ENCODE measurements around the gene GALR1.
"Not testable (repeated sequence)": the region's sequence is repeated elsewhere in the genome, so short reads cannot be mapped to it uniquely, and the experiment has no call there.

The GALR1 gene

DNA sequence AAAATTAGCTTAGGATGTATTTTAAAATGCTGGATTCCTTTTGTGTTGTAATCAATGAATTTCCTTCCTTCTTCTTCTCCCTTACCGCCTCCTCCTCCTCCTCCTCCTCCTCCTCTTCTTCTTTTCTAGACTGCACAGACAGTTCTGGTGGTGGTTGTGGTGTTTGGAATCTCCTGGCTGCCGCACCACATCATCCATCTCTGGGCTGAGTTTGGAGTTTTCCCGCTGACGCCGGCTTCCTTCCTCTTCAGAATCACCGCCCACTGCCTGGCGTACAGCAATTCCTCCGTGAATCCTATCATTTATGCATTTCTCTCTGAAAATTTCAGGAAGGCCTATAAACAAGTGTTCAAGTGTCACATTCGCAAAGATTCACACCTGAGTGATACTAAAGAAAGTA, 18.8 kb downstream of the GALR1 start:
- Histone ChIP-seq H3K4me1 (ENCODE audit: insufficient read depth, low read length, poor library complexity, severe bottlenecking) (no peaks in the 10 kb centered on the region), H4K20me1 (ENCODE audit: insufficient read depth, low read length, poor library complexity, severe bottlenecking) (no peaks in the 10 kb centered on the region), H2AFZ (ENCODE audit: low read length) (no peak overlapping the region), H3K4me2 (ENCODE audit: low read depth, low read length, poor library complexity, severe bottlenecking) (no peak overlapping the region), H3K9me2 (replicated peaks; ENCODE audit: low read depth, low read length) (no peaks in the 10 kb centered on the region), H3K4me3 (ENCODE audit: low read length, poor library complexity, severe bottlenecking) (no peak overlapping the region), H3F3A (ENCODE audit: low read depth) (no peaks in the 10 kb centered on the region), H3K36me3 (ENCODE audit: insufficient read depth, low read length) (no peaks in the 10 kb centered on the region), H3K79me2 (ENCODE audit: insufficient read depth, low read length) (no peaks in the 10 kb centered on the region), H3K9me3 (ENCODE audit: insufficient read depth, low read depth, low read length) (no peaks in the 10 kb centered on the region; the same call in 1 of the 2 replicates), H3K27me3 (ENCODE audit: insufficient read depth, low read length, poor library complexity, severe bottlenecking) (no peaks in the 10 kb centered on the region), H3K9ac (ENCODE audit: low read depth, low read length, poor library complexity, severe bottlenecking) (no peak overlapping the region)
- TF ChIP-seq, protein P1, sequence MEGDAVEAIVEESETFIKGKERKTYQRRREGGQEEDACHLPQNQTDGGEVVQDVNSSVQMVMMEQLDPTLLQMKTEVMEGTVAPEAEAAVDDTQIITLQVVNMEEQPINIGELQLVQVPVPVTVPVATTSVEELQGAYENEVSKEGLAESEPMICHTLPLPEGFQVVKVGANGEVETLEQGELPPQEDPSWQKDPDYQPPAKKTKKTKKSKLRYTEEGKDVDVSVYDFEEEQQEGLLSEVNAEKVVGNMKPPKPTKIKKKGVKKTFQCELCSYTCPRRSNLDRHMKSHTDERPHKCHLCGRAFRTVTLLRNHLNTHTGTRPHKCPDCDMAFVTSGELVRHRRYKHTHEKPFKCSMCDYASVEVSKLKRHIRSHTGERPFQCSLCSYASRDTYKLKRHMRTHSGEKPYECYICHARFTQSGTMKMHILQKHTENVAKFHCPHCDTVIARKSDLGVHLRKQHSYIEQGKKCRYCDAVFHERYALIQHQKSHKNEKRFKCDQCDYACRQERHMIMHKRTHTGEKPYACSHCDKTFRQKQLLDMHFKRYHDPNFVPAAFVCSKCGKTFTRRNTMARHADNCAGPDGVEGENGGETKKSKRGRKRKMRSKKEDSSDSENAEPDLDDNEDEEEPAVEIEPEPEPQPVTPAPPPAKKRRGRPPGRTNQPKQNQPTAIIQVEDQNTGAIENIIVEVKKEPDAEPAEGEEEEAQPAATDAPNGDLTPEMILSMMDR (conservative IDR thresholded peaks at IDR 0.05; ENCODE audit: low read length): no peak
- no peak for TF ChIP-seq EZH2phosphoT487 (IDR thresholded peaks at IDR 0.05; ENCODE audit: borderline replicate concordance)

DNA sequence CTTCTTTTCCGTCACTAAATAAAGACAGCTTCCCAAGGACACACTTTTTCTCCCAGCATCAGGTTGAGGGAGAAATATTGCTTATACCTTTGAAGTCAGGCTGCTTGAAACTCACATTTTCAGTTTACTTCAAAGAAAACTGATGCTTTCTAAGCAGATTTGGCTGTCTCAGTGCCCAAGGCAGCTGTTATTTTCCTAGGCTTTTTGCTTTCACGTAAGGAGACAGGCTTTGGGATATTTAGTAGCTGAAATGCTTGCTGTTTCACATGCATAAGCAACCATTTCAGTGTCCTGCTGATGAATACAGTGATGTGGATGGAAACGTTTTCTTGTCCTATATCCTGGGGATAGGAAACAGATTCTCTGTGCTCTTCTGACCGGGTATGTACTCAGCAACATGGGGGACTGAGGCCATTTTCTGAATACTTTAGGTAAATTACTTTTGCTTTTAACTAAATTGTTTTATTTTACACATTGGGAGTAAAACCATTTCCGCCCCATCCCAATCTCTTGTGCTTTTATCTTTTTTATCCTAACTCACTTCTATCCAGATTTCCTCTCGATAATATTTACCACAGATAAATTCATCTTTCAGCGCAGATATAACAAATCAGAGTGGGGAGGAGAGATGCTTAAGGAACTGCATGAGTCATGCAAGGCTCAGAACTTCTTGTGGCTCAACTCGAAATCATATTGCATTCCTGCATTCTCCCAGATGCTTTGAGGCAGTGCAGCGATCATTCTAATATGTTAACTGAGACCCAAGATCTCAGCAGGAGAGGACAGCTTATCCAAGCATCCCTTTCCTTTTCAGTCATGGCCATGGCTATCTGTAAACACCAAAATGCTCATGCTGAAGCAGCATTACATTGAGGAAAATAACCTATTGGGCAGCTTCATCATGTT, 22.2 kb downstream of the GALR1 start:
- Histone ChIP-seq H3F3A (ENCODE audit: low read depth) (no peaks in the 10 kb centered on the region), H3K9me3 (ENCODE audit: insufficient read depth, low read depth, low read length) (0 out of 2 replicates have a peak, but pooled peaks cover 4% of the 10 kb centered on the region), H3K27me3 (ENCODE audit: insufficient read depth, low read length, poor library complexity, severe bottlenecking) (no peaks in the 10 kb centered on the region), H3K4me2 (ENCODE audit: low read depth, low read length, poor library complexity, severe bottlenecking) (no peak overlapping the region), H2AFZ (ENCODE audit: low read length) (no peak overlapping the region), H4K20me1 (ENCODE audit: insufficient read depth, low read length, poor library complexity, severe bottlenecking) (no peaks in the 10 kb centered on the region), H3K4me3 (ENCODE audit: low read length, poor library complexity, severe bottlenecking) (no peak overlapping the region), H3K9me2 (replicated peaks; ENCODE audit: low read depth, low read length) (no peaks in the 10 kb centered on the region), H3K4me1 (ENCODE audit: insufficient read depth, low read length, poor library complexity, severe bottlenecking) (no peaks in the 10 kb centered on the region), H3K36me3 (ENCODE audit: insufficient read depth, low read length) (no peaks in the 10 kb centered on the region), H3K9ac (ENCODE audit: low read depth, low read length, poor library complexity, severe bottlenecking) (no peak overlapping the region), H3K79me2 (ENCODE audit: insufficient read depth, low read length) (no peaks in the 10 kb centered on the region)
- TF ChIP-seq, protein P1 (conservative IDR thresholded peaks at IDR 0.05; ENCODE audit: low read length): no peak
- no peak for TF ChIP-seq EZH2phosphoT487 (IDR thresholded peaks at IDR 0.05; ENCODE audit: borderline replicate concordance)

- not testable (repeated sequence) for H3K79me2 ChIP-seq (ENCODE audit: insufficient read depth, low read length); H3K9me3 ChIP-seq (ENCODE audit: insufficient read depth, low read depth, low read length); H3F3A ChIP-seq (ENCODE audit: low read depth); H4K20me1 ChIP-seq (ENCODE audit: insufficient read depth, low read length, poor library complexity, severe bottlenecking); H3K4me1 ChIP-seq (ENCODE audit: insufficient read depth, low read length, poor library complexity, severe bottlenecking); H3K27me3 ChIP-seq (ENCODE audit: insufficient read depth, low read length, poor library complexity, severe bottlenecking); H3K36me3 ChIP-seq (ENCODE audit: insufficient read depth, low read length); H3K9ac ChIP-seq (ENCODE audit: low read depth, low read length, poor library complexity, severe bottlenecking); H3K4me3 ChIP-seq (ENCODE audit: low read length, poor library complexity, severe bottlenecking); H3K4me2 ChIP-seq (ENCODE audit: low read depth, low read length, poor library complexity, severe bottlenecking); H2AFZ ChIP-seq (ENCODE audit: low read length); H3K9me2 ChIP-seq (replicated peaks; ENCODE audit: low read depth, low read length)
Observed at GRCh38 chr18:77290841-77291240, 41.2 kb downstream of the GALR1 start.

DNA sequence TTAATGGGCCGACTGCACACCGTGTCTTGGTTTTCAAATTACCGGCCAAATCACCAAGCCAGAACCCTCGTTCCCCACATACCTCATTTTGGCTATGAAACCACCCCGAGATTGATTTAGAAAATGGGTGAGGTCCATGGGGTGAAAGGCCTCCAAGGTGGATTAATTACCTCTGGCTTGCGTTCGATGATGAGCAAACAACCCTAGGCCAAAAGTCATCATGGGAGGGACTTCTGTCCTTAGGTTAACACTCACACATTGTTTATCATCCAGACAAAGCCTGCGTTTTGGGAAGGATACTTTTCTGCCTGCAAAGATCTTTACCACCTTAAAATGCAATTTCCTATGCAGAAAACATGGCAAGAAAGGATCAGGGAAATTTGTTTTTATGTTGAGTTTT, 48.5 kb downstream of the GALR1 start:
- TF ChIP-seq EZH2phosphoT487 (IDR thresholded peaks at IDR 0.05; ENCODE audit: borderline replicate concordance): no peak
- TF ChIP-seq, protein P1 (conservative IDR thresholded peaks at IDR 0.05; ENCODE audit: low read length): no peak
- no peaks in the 10 kb centered on the region for H3K79me2 ChIP-seq (ENCODE audit: insufficient read depth, low read length)
- no peak overlapping the region for H3K4me2 ChIP-seq (ENCODE audit: low read depth, low read length, poor library complexity, severe bottlenecking)
- no peaks in the 10 kb centered on the region for H4K20me1 ChIP-seq (ENCODE audit: insufficient read depth, low read length, poor library complexity, severe bottlenecking)
- no peaks in the 10 kb centered on the region for H3K27me3 ChIP-seq (ENCODE audit: insufficient read depth, low read length, poor library complexity, severe bottlenecking)
- no peak overlapping the region for H3K4me3 ChIP-seq (ENCODE audit: low read length, poor library complexity, severe bottlenecking)
- no peak overlapping the region for H2AFZ ChIP-seq (ENCODE audit: low read length)
- no peaks in the 10 kb centered on the region for H3K9me3 ChIP-seq (ENCODE audit: insufficient read depth, low read depth, low read length)
- no peaks in the 10 kb centered on the region for H3K9me2 ChIP-seq (replicated peaks; ENCODE audit: low read depth, low read length)
- H3K36me3 ChIP-seq (ENCODE audit: insufficient read depth, low read length): no peaks in the 10 kb centered on the region
- no peak overlapping the region for H3K9ac ChIP-seq (ENCODE audit: low read depth, low read length, poor library complexity, severe bottlenecking)
- H3F3A ChIP-seq (ENCODE audit: low read depth): no peaks in the 10 kb centered on the region
- no peaks in the 10 kb centered on the region for H3K4me1 ChIP-seq (ENCODE audit: insufficient read depth, low read length, poor library complexity, severe bottlenecking)
